A549 (cell line): ENCODE measurements around the gene CPLX1.

Experiments used
- CEBPB ChIP-seq, 2 experiments: fragments of >200 bp in 1 of 2; sonication (Bioruptor Twin) in 1 of 2; formaldehyde crosslinking in 1 of 2; IDR thresholded peaks; 2 replicates each; pipeline ENCODE4 v1.6.1; 2012 to 2016
- CHD4 ChIP-seq: fragments of 200-600 bp; sonication (generic); IDR thresholded peaks from 2 replicates; pipeline ENCODE4 v1.6.1; 2016; ENCODE audit warnings: antibody characterized with exemption, mild to moderate bottlenecking, borderline replicate concordance
- FOSL2 ChIP-seq, 2 experiments: fragments of 450-650 bp in 1 of 2; fragments of >200 bp in 1 of 2; sonication (Bioruptor Twin) in 1 of 2; formaldehyde crosslinking; IDR thresholded peaks; 2 replicates each; pipeline versions ENCODE4 v1.5.0 to v1.6.1; 2016 to 2020; ENCODE audit warnings: mild to moderate bottlenecking in 1 of 2, moderate library complexity in 1 of 2
- JUN ChIP-seq, 2 experiments: fragments of >200 bp; sonication (Bioruptor Twin); formaldehyde crosslinking; IDR thresholded peaks; 2 replicates in 1 of 2; 3 replicates in 1 of 2; pipeline ENCODE4 v1.6.1; 2016 to 2017
- POLR2A ChIP-seq: IDR thresholded peaks from 2 replicates; pipeline ENCODE4 v1.6.1; 2012; ENCODE audit warnings: mild to moderate bottlenecking, low read length
- RCOR1 ChIP-seq: fragments of 150-350 bp; IDR thresholded peaks from 2 replicates; pipeline ENCODE4 v1.6.1; 2014; ENCODE audit warnings: antibody characterized with exemption, low read length, low read depth
- REST ChIP-seq: fragments of 200-600 bp; sonication (generic); IDR thresholded peaks from 2 replicates; pipeline ENCODE4 v1.6.1; 2016; ENCODE audit warnings: antibody characterized with exemption, mild to moderate bottlenecking, moderate library complexity
- SMC3 ChIP-seq: fragments of >200 bp; sonication (Bioruptor Twin); formaldehyde crosslinking; IDR thresholded peaks from 3 replicates; pipeline ENCODE4 v1.6.1; 2018; ENCODE audit warnings: inconsistent platforms
- ZC3H11A ChIP-seq: fragments of 450-650 bp; IDR thresholded peaks from 2 replicates; pipeline ENCODE4 v1.6.1; 2014; ENCODE audit warnings: antibody characterized with exemption, mild to moderate bottlenecking
- ZFP36 ChIP-seq: fragments of 450-650 bp; IDR thresholded peaks from 2 replicates; pipeline ENCODE4 v1.6.1; 2014; ENCODE audit warnings: borderline replicate concordance; ENCODE audit not compliant: partially characterized antibody
- TF ChIP-seq, protein P1 (sequence below): IDR thresholded peaks from 2 replicates; pipeline ENCODE4 v1.6.1; 2012
- TF ChIP-seq, protein P2 (sequence below): fragments of >200 bp; sonication (Bioruptor Twin); formaldehyde crosslinking; IDR thresholded peaks from 3 replicates; pipeline ENCODE4 v1.5.1; 2016

DNA sequence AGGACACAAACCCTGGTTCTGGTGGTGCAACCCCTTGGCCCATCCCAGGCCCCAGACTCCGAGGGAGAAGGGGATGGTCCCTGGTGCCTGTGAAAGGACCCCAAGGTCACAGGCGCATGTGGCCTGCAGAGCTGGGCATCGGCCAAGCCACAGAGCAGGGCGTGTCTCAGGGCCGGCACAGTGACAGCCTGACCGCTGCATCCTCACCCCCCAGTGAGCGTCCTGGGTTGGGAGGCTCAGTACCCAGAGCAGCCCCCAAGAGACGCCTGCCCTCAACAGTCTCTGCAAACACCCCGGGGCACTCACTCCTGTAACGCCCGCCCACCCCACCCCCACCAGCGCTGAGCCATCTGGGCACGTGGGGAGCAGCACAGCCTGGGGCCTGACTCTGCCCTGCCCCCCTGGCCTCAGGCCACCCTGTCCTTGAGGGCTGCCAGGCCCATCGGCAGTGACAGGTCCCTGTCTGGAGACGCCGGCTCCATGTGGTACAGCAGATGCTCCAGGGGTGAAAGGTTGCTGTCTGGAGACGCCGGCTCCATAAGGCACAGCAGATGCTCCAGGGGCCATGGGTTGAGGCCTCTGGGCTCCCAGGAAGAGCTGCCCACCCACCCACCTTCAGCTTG lies 24.5 kb upstream of the CPLX1 start:
- no peak for TF ChIP-seq JUN (IDR thresholded peaks at IDR 0.05)
- no peak for TF ChIP-seq POLR2A
- TF ChIP-seq SMC3, result no peak
- no peak for TF ChIP-seq REST
- no peak for TF ChIP-seq CHD4
- TF ChIP-seq RCOR1, result no peak
- TF ChIP-seq, protein P1, sequence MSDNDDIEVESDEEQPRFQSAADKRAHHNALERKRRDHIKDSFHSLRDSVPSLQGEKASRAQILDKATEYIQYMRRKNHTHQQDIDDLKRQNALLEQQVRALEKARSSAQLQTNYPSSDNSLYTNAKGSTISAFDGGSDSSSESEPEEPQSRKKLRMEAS, result no peak
- TF ChIP-seq, protein P2, sequence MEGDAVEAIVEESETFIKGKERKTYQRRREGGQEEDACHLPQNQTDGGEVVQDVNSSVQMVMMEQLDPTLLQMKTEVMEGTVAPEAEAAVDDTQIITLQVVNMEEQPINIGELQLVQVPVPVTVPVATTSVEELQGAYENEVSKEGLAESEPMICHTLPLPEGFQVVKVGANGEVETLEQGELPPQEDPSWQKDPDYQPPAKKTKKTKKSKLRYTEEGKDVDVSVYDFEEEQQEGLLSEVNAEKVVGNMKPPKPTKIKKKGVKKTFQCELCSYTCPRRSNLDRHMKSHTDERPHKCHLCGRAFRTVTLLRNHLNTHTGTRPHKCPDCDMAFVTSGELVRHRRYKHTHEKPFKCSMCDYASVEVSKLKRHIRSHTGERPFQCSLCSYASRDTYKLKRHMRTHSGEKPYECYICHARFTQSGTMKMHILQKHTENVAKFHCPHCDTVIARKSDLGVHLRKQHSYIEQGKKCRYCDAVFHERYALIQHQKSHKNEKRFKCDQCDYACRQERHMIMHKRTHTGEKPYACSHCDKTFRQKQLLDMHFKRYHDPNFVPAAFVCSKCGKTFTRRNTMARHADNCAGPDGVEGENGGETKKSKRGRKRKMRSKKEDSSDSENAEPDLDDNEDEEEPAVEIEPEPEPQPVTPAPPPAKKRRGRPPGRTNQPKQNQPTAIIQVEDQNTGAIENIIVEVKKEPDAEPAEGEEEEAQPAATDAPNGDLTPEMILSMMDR, result no peak
- TF ChIP-seq FOSL2 (IDR thresholded peaks at IDR 0.05), result no peak
- no peak for TF ChIP-seq FOSL2 (CRISPR knock-in tag; IDR thresholded peaks at IDR 0.05)
- TF ChIP-seq ZFP36, result no peak
- no peak for TF ChIP-seq ZC3H11A
- no peak for TF ChIP-seq CEBPB (IDR thresholded peaks at IDR 0.05)
